ENCODE measurements around the gene CACNA2D3.

CACNA2D3 gene

DNA sequence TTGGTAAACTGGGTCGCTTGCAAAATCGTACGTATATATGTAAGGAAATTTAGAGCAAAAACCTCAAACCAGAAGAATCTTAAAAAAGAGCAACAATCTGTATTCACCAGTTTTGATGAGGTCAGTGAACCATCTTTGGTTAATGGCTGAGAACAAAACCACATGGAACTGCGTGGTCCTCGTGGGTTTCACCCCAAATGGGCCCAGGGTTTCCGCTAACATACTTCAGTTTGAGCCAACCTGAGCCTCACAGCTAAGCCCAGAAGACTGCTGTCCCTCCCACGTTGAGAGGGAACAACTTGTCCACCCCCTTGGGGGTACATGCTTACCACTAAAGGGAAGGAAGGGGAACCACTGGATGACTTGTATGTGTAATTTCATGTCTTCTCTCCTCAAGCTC, 204.6 kb downstream of the CACNA2D3 start:
- TF ChIP-seq, protein P1, sequence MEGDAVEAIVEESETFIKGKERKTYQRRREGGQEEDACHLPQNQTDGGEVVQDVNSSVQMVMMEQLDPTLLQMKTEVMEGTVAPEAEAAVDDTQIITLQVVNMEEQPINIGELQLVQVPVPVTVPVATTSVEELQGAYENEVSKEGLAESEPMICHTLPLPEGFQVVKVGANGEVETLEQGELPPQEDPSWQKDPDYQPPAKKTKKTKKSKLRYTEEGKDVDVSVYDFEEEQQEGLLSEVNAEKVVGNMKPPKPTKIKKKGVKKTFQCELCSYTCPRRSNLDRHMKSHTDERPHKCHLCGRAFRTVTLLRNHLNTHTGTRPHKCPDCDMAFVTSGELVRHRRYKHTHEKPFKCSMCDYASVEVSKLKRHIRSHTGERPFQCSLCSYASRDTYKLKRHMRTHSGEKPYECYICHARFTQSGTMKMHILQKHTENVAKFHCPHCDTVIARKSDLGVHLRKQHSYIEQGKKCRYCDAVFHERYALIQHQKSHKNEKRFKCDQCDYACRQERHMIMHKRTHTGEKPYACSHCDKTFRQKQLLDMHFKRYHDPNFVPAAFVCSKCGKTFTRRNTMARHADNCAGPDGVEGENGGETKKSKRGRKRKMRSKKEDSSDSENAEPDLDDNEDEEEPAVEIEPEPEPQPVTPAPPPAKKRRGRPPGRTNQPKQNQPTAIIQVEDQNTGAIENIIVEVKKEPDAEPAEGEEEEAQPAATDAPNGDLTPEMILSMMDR (IDR thresholded peaks at IDR 0.05; ENCODE audit: extremely low read depth, missing control alignments), result no peak
- no peak for DNase-seq (ENCODE audit: low spot score)

DNA sequence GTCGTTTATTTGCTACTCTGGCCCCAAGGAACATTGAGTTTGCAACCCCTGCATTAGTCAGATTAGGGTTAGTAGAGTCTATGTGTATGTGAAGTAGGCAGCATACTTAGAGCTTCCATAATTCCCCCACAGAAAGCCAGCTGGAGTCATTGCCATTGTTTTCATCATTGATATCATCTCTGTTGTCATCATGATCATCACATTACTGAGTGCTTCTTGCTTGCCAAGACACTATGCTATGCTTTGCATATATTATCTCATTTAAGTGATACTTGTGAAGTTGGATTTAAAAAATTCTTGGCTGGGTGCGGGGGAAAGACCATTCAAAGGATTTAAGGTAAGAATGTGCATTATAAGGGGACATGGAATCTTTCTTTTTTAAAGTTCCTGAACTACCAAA, 209.0 kb downstream of the CACNA2D3 start:
- TF ChIP-seq, protein P1 (IDR thresholded peaks at IDR 0.05; ENCODE audit: extremely low read depth, missing control alignments), result no peak

DNA sequence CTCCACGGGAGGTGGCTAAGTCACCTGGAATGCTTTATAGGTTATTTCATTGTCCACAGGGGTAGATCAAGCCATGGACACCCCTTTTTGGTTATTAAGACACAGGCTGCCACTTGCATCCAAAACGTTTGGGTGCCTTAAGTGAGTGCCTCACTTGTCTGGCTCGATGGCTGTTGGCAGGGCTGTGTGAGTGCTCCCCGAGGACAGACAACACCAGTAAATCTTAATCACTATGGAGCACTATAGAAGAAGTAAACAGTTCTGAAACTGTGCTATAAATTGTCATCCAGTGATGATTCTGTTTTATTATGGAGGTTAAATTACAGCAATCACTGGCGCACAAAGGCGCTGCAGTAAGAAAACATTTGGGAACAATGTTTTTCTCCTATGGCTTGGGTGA, 215.5 kb downstream of the CACNA2D3 start:
- TF ChIP-seq, protein P1 (IDR thresholded peaks at IDR 0.05; ENCODE audit: extremely low read depth, missing control alignments), result no peak
- DNase-seq (ENCODE audit: low spot score), result no peak

More for the DNA sequence above, 209.0 kb downstream of the CACNA2D3 start:
- no peak for DNase-seq (ENCODE audit: low spot score)

DNA sequence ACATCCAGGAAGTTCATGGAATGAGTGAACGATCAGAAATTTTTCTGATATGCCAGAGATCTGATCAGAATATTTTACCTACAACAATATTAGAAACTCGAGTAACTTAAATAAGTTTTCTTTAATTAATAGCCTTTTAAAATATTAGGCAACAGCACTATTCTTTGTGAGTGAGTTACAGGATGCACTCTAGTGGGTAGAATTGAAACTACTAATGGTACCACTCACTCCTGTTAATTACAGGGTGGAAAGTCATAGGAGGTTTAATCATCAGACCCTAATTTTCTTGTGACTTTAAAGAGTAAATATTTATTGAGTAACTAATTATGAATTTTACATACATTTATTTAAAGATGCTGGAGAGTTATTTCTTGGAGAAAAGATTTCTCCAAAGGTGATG, 217.3 kb downstream of the CACNA2D3 start:
- TF ChIP-seq, protein P1 (IDR thresholded peaks at IDR 0.05; ENCODE audit: extremely low read depth, missing control alignments), result no peak
- DNase-seq (ENCODE audit: low spot score), result no peak

DNA sequence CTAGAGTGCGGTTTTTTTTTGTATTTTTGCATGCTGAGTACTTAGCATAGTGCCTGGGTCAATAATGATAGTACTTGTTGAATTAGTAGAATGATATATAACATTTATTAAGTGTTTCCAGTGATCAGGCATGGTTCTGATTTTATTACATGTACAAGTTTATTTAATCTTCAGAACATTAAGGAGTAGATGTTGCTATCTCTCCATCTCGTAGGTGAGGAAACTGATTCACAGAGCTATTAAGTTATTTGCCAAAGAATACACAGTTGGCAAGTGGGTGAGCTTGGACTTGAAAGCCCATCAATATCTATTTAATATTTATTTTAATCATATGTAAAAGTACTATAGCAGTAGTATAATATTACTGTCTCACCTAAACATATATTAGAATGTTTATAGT, 219.5 kb downstream of the CACNA2D3 start:
- TF ChIP-seq, protein P1 (IDR thresholded peaks at IDR 0.05; ENCODE audit: extremely low read depth, missing control alignments), result no peak
- no peak for DNase-seq (ENCODE audit: low spot score)

DNA sequence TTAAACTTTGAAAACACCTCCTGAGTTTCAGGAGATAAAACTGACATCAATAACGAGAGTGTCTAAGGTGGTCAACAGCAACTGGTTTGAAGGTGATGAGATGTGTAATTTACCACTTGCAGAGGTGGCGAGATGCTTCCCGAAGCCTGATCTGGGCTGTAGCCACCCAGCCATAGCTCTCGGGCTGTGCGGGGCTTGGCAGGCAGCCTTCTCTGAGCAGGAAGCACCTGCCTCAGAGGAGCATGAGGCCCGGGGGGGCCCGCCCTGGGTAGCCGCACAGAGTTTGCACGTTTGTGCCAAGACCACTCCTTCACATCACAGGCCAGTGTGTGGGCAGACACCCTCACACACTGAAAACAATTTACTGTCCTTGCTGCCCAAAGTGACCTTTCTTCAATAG, 220.3 kb downstream of the CACNA2D3 start:
- DNase-seq (ENCODE audit: low spot score), result no peak
- TF ChIP-seq, protein P1 (IDR thresholded peaks at IDR 0.05; ENCODE audit: extremely low read depth, missing control alignments), result no peak

DNA sequence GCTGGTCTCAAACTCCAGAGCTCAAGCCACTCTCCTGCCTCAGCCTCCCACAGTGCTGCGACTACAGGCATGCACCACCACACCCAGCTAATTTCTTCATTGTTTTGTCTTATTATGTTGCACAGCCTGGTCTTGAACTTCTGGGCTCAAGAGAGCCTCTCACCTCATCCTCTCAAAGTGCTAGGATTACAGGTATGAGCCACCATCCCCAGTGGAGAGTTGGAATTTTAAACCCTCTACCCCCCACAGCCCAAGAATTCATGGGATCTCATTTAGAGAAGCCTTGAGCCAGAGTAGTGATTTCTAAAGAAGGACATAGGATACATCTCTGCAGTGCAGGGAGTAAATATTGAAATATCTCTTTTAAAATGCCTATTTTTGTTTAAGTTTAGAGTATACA, 221.1 kb downstream of the CACNA2D3 start:
- no peak for DNase-seq (ENCODE audit: low spot score)
- TF ChIP-seq, protein P1 (IDR thresholded peaks at IDR 0.05; ENCODE audit: extremely low read depth, missing control alignments), result no peak
